Activated naive CD8-positive, alpha-beta T cell treated with anti-CD3 and anti-CD28 coated beads, Interleukin-2, amount 50 U/mL, for 24 hours (primary cell): ENCODE results near the gene OSBPL8.
"Not testable (repeated sequence)": the region's sequence is repeated elsewhere in the genome, so short reads cannot be mapped to it uniquely, and the experiment has no call there.

Experiments used
- ATAC-seq: fragments of 150-1000 bp; cut with Tn5 transposase; one replicate; pipeline ENCODE4 v1.10.0; 2021
- DNase-seq: peaks from one replicate; pipeline ENCODE4 v3.0.0; 2021
- H3K27ac Mint-ChIP-seq: one replicate; pipeline ENCODE4 v1.8.0; 2021; ENCODE audit warnings: mild to moderate bottlenecking, mixed read lengths
- H3K27me3 Mint-ChIP-seq: one replicate; pipeline ENCODE4 v1.8.0; 2021; ENCODE audit warnings: mixed read lengths
- H3K36me3 Mint-ChIP-seq: one replicate; pipeline ENCODE4 v1.8.0; 2021; ENCODE audit warnings: low read depth, mixed read lengths
- H3K4me1 Mint-ChIP-seq: one replicate; pipeline ENCODE4 v1.8.0; 2021; ENCODE audit warnings: mixed read lengths
- H3K4me3 Mint-ChIP-seq: one replicate; pipeline ENCODE4 v1.8.0; 2021; ENCODE audit warnings: mild to moderate bottlenecking, moderate library complexity, mixed read lengths
- H3K9me3 Mint-ChIP-seq: one replicate; pipeline ENCODE4 v1.8.0; 2021; ENCODE audit warnings: mixed read lengths

The OSBPL8 gene

DNA sequence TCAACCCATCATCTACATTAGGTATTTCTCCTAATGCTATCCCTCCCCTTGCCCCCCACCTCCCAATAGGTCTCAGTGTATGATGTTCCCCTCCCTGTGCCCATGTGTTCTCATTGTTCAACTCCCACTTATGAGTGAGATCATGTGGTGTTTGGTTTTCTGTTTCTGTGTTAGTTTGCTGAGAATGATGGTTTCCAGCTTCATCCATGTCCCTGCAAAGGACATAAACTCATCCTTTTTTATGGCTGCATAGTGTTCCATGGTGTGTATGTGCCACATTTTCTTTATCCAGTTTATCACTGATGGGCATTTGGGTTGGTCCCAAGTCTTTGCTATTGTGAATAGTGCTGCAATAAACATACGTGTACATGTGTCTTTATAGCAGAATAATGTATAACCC, 182.7 kb downstream of the OSBPL8 start:
- not testable (repeated sequence) for H3K4me1 Mint-ChIP-seq, H3K27ac Mint-ChIP-seq, H3K27me3 Mint-ChIP-seq, H3K4me3 Mint-ChIP-seq, H3K9me3 Mint-ChIP-seq, ATAC-seq, DNase-seq
- H3K36me3 Mint-ChIP-seq, result peaks cover 49% of the 10 kb centered on the region

- DNase-seq (no peak), ATAC-seq (no peak)
- Mint-ChIP-seq H3K27ac (no peak overlapping the region), H3K4me1 (peaks cover 5% of the 10 kb centered on the region), H3K9me3 (no peaks in the 10 kb centered on the region), H3K27me3 (no peaks in the 10 kb centered on the region), H3K4me3 (no peak overlapping the region), H3K36me3 (peaks cover 52% of the 10 kb centered on the region)
These were observed 183.6 kb downstream of the OSBPL8 start for GRCh38 chr12:76375939-76376338.

GRCh38 chr12:76375470-76375869, 184.1 kb downstream of the OSBPL8 start:
- peaks cover 5% of the 10 kb centered on the region for H3K4me1 Mint-ChIP-seq
- H3K36me3 Mint-ChIP-seq, result peaks cover 57% of the 10 kb centered on the region
- H3K27ac Mint-ChIP-seq, result no peak overlapping the region
- DNase-seq (no peak), ATAC-seq (no peak)
- no peaks in the 10 kb centered on the region for H3K27me3 Mint-ChIP-seq
- H3K9me3 Mint-ChIP-seq, result no peaks in the 10 kb centered on the region
- no peak overlapping the region for H3K4me3 Mint-ChIP-seq

DNA sequence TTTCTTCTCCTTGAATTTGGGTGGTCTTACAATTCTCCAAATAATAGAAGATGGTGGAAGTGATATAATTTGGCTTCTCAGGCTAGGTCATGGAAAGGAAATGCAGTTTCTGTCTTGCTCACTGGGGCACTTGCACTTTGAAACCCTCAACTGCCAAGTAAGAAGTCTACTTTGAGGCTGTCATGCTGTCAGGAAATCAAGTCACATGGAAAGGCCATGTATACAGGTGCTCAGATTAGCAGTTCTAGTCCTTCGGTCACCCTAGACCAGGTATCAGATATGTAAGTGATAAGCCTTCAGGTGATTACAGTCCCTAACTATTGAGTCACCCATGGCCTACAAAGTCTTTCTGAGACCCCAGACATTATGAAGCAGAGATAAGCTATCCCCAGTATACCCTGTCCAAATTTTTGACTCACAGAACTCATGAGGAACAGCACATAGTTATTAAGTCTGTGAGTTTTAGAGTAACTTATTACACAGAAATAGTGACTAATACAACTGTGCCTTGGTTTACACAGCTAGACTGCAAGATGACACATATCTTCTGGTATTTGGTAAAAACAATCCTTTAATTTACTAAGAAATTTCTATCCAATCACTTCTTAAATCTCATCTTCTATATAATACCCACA, 185.1 kb downstream of the OSBPL8 start:
- no peak overlapping the region for H3K27ac Mint-ChIP-seq
- no peaks in the 10 kb centered on the region for H3K27me3 Mint-ChIP-seq
- no peaks in the 10 kb centered on the region for H3K9me3 Mint-ChIP-seq
- ATAC-seq, result peak; percentile 20
- no peak for DNase-seq
- H3K4me1 Mint-ChIP-seq, result peaks cover 5% of the 10 kb centered on the region
- no peak overlapping the region for H3K4me3 Mint-ChIP-seq
- peaks cover 64% of the 10 kb centered on the region for H3K36me3 Mint-ChIP-seq

DNA sequence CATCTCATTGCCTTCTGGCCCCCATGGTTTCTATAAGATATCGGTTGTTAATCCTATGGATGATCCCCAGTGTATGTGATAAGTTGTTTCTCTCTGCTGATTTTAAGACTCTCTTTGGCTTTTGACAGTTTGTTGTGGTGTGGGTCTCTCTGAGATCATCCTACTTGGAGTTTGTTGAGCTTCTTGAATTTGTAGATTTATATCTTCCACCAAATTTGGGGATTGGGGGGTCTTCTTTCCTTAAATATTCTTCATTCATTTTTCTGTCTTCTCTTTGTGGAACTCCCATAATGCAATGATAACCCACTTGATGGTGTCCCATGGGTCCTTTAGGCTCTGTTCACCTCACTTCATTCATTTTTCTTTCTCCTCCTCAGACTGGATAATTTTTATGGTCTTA, 191.3 kb downstream of the OSBPL8 start:
- DNase-seq (no peak), ATAC-seq (no peak)
- Mint-ChIP-seq H3K27me3 (no peaks in the 10 kb centered on the region), H3K9me3 (peaks cover 10% of the 10 kb centered on the region), H3K4me1 (no peaks in the 10 kb centered on the region), H3K27ac (no peak overlapping the region), H3K4me3 (no peak overlapping the region), H3K36me3 (peaks cover 77% of the 10 kb centered on the region)

GRCh38 chr12:76366163-76366562, 193.4 kb downstream of the OSBPL8 start:
- Mint-ChIP-seq H3K4me1 (no peaks in the 10 kb centered on the region), H3K36me3 (peaks cover 72% of the 10 kb centered on the region), H3K9me3 (peaks cover 10% of the 10 kb centered on the region), H3K4me3 (no peak overlapping the region), H3K27ac (no peak overlapping the region), H3K27me3 (no peaks in the 10 kb centered on the region)
- DNase-seq, result no peak
- ATAC-seq, result no peak

GRCh38 chr12:76364131-76364530, 195.4 kb downstream of the OSBPL8 start:
- not testable (repeated sequence) for H3K27me3 Mint-ChIP-seq, H3K27ac Mint-ChIP-seq, H3K4me1 Mint-ChIP-seq, ATAC-seq, DNase-seq, H3K4me3 Mint-ChIP-seq
- Mint-ChIP-seq H3K36me3 (peaks cover 58% of the 10 kb centered on the region), H3K9me3 (peaks cover 10% of the 10 kb centered on the region)

DNA sequence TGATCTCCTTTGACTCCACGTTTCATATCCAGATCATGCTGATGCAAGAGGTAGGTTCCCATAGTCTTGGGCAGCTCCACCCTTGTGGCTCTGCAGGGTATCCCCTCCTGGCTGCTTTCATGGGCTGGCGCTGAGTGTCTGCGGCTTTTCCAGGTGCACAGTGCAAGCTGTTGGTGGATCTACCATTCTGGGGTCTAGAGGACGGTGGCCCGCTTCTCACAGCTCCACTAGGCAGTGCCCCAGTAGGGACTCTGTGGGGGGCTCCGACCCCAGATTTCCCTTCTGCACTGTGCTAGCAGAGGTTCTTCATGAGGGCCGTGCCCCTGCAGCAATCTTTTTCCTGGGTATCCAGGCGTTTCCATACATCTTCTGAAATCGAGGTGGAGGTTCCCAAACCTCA, 199.3 kb downstream of the OSBPL8 start:
- Mint-ChIP-seq H3K27me3 (no peaks in the 10 kb centered on the region), H3K9me3 (no peaks in the 10 kb centered on the region), H3K27ac (no peak overlapping the region), H3K4me3 (no peak overlapping the region), H3K4me1 (no peaks in the 10 kb centered on the region), H3K36me3 (peaks cover 39% of the 10 kb centered on the region)
- ATAC-seq (no peak), DNase-seq (no peak)

DNA sequence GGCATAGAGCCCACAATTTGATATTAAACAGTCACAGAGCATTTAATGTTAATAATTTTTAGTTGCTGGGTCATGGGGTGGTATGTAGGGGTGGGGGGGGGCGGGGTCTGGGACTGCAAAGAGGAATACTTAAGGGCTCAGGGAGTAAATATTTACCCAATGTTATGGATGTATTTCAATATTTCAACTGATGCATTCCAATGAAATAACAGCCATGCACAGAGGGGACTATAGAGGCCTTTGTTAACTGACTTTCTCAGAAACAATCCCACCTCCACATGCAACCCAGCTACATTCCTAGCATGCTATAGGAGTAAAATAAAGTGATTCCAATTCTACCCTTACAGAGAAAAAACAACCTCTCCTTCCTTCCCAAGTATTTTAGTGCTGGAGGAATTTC, 203.5 kb downstream of the OSBPL8 start:
- Mint-ChIP-seq H3K9me3 (no peaks in the 10 kb centered on the region), H3K4me1 (no peaks in the 10 kb centered on the region), H3K27me3 (no peaks in the 10 kb centered on the region), H3K27ac (no peak overlapping the region), H3K36me3 (peaks cover 18% of the 10 kb centered on the region), H3K4me3 (no peak overlapping the region)
- DNase-seq (no peak), ATAC-seq (no peak)

DNA sequence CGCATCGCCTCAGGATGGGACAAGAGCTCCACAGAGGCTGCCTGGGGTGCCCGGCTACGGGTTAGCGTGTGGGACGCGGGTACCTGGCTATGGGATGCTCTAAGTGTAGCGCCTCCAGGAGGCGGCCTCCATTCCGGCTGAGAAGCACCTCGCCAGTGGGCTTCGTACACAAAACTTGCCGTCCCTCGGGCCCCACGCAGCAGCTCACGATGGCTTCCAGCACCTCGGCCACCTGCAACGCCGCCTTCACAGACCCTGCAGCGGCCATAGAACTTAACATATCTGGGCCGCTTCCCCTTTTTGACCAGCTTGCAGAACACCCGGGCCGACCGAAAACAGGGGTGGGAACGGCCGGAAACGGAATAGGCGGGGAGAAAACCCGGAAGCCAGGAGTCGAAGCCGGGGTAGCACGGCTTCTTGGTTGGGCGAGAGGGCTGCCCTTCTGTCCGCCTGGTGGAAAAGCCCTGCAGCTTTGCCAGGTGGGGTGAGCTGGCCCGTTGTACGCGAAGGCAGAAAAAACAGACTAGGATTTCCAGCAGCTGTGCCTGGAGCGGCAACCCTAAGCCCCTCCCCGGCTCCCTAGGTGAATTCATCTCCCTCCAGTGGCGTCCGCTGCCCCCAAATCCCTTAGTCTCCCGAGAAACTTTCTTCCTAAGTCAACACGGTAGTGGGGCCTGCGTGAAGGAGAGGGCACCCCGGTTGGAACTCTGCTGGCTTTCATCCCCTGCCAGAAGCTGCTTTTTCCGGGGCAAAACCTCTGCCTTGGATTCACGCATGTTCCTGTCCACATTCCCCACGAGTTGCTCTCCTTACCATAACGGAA, 211.3 kb downstream of the OSBPL8 start, which contains the start of gene BBS10:
BBS10 (minus strand) TSS at position 337 of the 823 bp plus-strand sequence; CDS start at position 280, 57 bp downstream.
- Mint-ChIP-seq H3K4me3 (peak within 1 kb of the TSS; percentile 87), H3K4me1 (peaks cover 29% of the 10 kb centered on the region), H3K27ac (peak within 1 kb of the TSS; percentile 89), H3K9me3 (no peaks in the 10 kb centered on the region), H3K36me3 (peaks cover 2% of the 10 kb centered on the region), H3K27me3 (no peaks in the 10 kb centered on the region)
- DNase-seq, result peak; percentile 89
- peak; percentile 94 for ATAC-seq

GRCh38 chr12:76346798-76347420, 212.7 kb downstream of the OSBPL8 start:
- Mint-ChIP-seq H3K27ac (peak overlapping the region; percentile 89), H3K27me3 (no peaks in the 10 kb centered on the region), H3K36me3 (peaks cover 2% of the 10 kb centered on the region), H3K9me3 (no peaks in the 10 kb centered on the region), H3K4me3 (peak overlapping the region; percentile 87), H3K4me1 (peaks cover 30% of the 10 kb centered on the region)
- DNase-seq, result no peak
- ATAC-seq, result peak; percentile 8

DNA sequence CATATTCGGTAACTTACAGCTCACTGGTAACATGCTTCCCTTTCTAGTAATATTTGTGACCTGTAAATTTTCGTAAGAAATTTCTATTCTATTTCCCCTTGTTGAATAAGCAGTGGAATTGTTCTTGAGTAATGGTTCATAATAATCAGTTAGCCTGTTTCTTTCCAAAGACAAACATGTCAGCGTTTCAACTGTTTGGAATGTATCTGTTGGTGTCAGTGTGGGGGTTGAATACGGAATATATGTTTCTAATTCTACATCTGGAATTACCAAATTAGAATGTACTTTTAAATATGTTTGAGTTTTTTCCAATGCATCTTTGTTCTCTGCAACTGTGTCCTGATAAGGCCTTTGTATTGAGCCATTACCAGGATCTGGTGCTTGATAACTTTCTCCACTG, 213.3 kb downstream of the OSBPL8 start:
- H3K27me3 Mint-ChIP-seq, result no peaks in the 10 kb centered on the region
- peaks cover 2% of the 10 kb centered on the region for H3K36me3 Mint-ChIP-seq
- ATAC-seq (no peak), DNase-seq (no peak)
- peak overlapping the region; percentile 89 for H3K27ac Mint-ChIP-seq
- H3K4me3 Mint-ChIP-seq, result no peak overlapping the region
- H3K4me1 Mint-ChIP-seq, result peaks cover 36% of the 10 kb centered on the region
- no peaks in the 10 kb centered on the region for H3K9me3 Mint-ChIP-seq

GRCh38 chr12:76345569-76345968, 214.0 kb downstream of the OSBPL8 start:
- no peak for DNase-seq
- Mint-ChIP-seq H3K27ac (no peak overlapping the region), H3K9me3 (no peaks in the 10 kb centered on the region), H3K36me3 (peaks cover 2% of the 10 kb centered on the region), H3K4me1 (peaks cover 38% of the 10 kb centered on the region), H3K27me3 (no peaks in the 10 kb centered on the region), H3K4me3 (no peak overlapping the region)
- ATAC-seq, result no peak

DNA sequence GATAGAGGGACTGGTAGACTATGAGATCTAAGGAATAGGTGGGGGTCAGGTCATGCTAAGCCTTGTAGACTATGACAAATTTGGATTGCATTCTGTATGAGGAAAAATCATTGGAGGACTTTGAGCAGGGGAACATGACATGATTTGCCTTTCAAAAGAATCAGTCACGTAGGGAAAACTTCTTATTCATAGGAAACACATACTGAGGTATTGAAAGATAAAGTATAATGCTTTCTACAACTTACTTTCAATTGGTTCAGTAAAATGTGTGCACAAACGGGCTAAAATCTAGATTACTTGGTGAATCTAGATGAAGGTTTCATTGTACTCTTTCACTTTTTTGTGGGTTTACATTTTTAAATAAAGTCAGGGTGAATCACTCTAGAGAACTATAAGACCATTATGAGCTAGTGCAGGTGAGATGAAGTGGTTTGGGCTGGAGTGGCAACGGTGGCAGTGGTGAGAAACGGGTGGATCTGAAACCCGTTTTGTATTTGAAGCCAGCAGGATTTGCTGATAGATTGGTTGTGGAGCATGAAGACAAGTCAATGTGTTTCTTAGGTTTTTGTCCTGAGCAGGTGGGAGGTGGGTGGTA, 218.0 kb downstream of the OSBPL8 start:
- DNase-seq, result no peak
- H3K4me1 Mint-ChIP-seq, result peaks cover 21% of the 10 kb centered on the region
- H3K27ac Mint-ChIP-seq, result no peak overlapping the region
- ATAC-seq, result no peak
- H3K27me3 Mint-ChIP-seq, result no peaks in the 10 kb centered on the region
- no peak overlapping the region for H3K4me3 Mint-ChIP-seq
- H3K36me3 Mint-ChIP-seq, result peaks cover 1% of the 10 kb centered on the region
- H3K9me3 Mint-ChIP-seq, result no peaks in the 10 kb centered on the region
